ENCODE data around the gene NUDT3. TPM values are rescaled to one million over a fixed set of nuclear protein-coding genes. Genes with fewer than 3 reads are reported as not detected.
A peak's percentile ranks its signal among the peaks of the same experiment; 100 is the strongest.

Gene NUDT3
- total RNA-seq, 2 donors from 2014 or later: 22.8 to 24.7 TPM

DNA sequence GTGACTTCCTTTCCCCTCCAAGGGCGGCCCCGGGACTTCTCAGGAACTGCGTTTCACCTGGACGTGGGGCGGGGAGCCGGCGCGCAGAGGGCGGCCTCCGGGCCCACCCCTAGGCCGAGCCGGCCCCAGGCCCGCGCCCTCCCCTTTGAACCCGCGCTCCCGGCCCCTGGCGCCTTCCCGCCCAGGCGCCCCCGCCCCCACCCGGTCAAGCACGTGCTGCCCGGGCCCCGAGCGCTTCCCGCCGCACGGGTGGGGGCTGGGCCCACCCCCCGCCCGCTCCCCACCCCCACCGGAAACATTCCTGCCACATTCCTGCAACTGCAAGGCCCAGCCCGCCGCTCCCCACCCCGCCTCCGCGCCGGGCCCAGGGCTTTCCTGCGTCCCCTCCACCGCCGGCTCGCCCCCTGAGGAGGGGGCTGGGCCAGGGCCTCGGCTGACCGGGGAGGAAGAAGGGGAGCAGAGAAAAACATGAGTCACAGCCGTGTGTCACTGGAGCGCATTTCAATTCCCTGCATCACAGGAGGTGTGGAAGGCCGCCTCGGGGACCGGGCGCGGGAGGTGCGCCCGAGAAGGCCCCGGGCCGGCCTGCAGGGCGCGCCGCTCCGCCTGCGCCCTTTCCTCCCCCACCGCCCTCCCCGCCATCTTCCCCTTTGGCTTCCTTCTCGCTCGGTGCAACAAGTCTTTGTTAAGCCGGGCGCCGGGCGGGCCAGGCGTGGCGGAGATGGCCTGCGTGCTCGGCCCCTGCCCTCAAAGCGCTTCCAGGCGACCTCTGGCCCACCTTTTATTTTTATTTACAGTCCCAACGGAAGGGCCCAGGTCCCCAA is 156.9 kb downstream of the NUDT3 start:
- TF ChIP-seq CTCF (conservative IDR thresholded peaks at IDR 0.05): no peak
- H3K9me3 ChIP-seq (ENCODE audit: control insufficient read depth, low read length): no peaks in the 10 kb centered on the region
- peak overlapping the region; percentile 80 for H3K4me3 ChIP-seq (ENCODE audit: low read length)
- Mint-ChIP-seq H3K27me3 (ENCODE audit: insufficient read depth) (no peaks in the 10 kb centered on the region), H3K4me3 (peak overlapping the region; percentile 89), H3K27ac (peak overlapping the region; percentile 98), H3K4me1 (peaks cover 33% of the 10 kb centered on the region), H3K36me3 (ENCODE audit: low read depth) (peaks cover 19% of the 10 kb centered on the region), H3K9me3 (no peaks in the 10 kb centered on the region)
- DNase-seq: peak; percentile 98
- H3K9ac ChIP-seq (ENCODE audit: extremely low read depth, low read length, poor library complexity, severe bottlenecking): peak overlapping the region; percentile 81
- peaks cover 13% of the 10 kb centered on the region for H3K4me1 ChIP-seq (ENCODE audit: control insufficient read depth, insufficient read depth, low read length)
- H3K36me3 ChIP-seq (ENCODE audit: control insufficient read depth, insufficient read depth, low read length): peaks cover 19% of the 10 kb centered on the region
- H3K27ac ChIP-seq (ENCODE audit: low read depth, low read length): peak overlapping the region; percentile 97
- WGBS, 2 experiments (ENCODE audit: insufficient coverage in 1 of 2, insufficient read length in 1 of 2): 0 to 7% methylated on average over 24 to 73 of the region's 75 CpGs
- H3K27me3 ChIP-seq (ENCODE audit: control insufficient read depth, insufficient read depth, low read length, poor library complexity, severe bottlenecking): no peaks in the 10 kb centered on the region

- no peak for TF ChIP-seq CTCF (conservative IDR thresholded peaks at IDR 0.05)
- no peaks in the 10 kb centered on the region for H3K27me3 ChIP-seq (ENCODE audit: control insufficient read depth, insufficient read depth, low read length, poor library complexity, severe bottlenecking)
- Mint-ChIP-seq H3K27me3 (ENCODE audit: insufficient read depth) (no peaks in the 10 kb centered on the region), H3K9me3 (no peaks in the 10 kb centered on the region), H3K4me3 (peak overlapping the region; percentile 50), H3K36me3 (ENCODE audit: low read depth) (peaks cover 13% of the 10 kb centered on the region), H3K4me1 (peaks cover 28% of the 10 kb centered on the region), H3K27ac (peak overlapping the region; percentile 89)
- no peaks in the 10 kb centered on the region for H3K9me3 ChIP-seq (ENCODE audit: control insufficient read depth, low read length)
- peak overlapping the region; percentile 97 for H3K9ac ChIP-seq (ENCODE audit: extremely low read depth, low read length, poor library complexity, severe bottlenecking)
- DNase-seq: no peak
- WGBS, 2 experiments (ENCODE audit: insufficient coverage in 1 of 2, insufficient read length in 1 of 2): 6 to 17% methylated on average over 11 to 52 of the region's 53 CpGs
- H3K4me1 ChIP-seq (ENCODE audit: control insufficient read depth, insufficient read depth, low read length): peaks cover 9% of the 10 kb centered on the region
- H3K4me3 ChIP-seq (ENCODE audit: low read length): peak overlapping the region; percentile 76
- peaks cover 11% of the 10 kb centered on the region for H3K36me3 ChIP-seq (ENCODE audit: control insufficient read depth, insufficient read depth, low read length)
- H3K27ac ChIP-seq (ENCODE audit: low read depth, low read length): peak overlapping the region; percentile 97
These were observed 157.7 kb downstream of the NUDT3 start for GRCh38 chr6:34234667-34235306.

GRCh38 chr6:34233867-34234266 is 158.6 kb downstream of the NUDT3 start:
- 88 to 95% methylated on average over 4 to 7 of the region's 7 CpGs for WGBS, 2 experiments (ENCODE audit: insufficient coverage in 1 of 2, insufficient read length in 1 of 2)
- H3K27me3 ChIP-seq (ENCODE audit: control insufficient read depth, insufficient read depth, low read length, poor library complexity, severe bottlenecking): no peaks in the 10 kb centered on the region
- Mint-ChIP-seq H3K4me3 (peak overlapping the region; percentile 50), H3K27me3 (ENCODE audit: insufficient read depth) (no peaks in the 10 kb centered on the region), H3K27ac (peak overlapping the region; percentile 89), H3K9me3 (no peaks in the 10 kb centered on the region), H3K4me1 (peaks cover 27% of the 10 kb centered on the region), H3K36me3 (ENCODE audit: low read depth) (peaks cover 7% of the 10 kb centered on the region)
- H3K4me1 ChIP-seq (ENCODE audit: control insufficient read depth, insufficient read depth, low read length): peaks cover 4% of the 10 kb centered on the region
- peaks cover 3% of the 10 kb centered on the region for H3K36me3 ChIP-seq (ENCODE audit: control insufficient read depth, insufficient read depth, low read length)
- H3K4me3 ChIP-seq (ENCODE audit: low read length): peak overlapping the region; percentile 76
- no peak overlapping the region for H3K27ac ChIP-seq (ENCODE audit: low read depth, low read length)
- H3K9ac ChIP-seq (ENCODE audit: extremely low read depth, low read length, poor library complexity, severe bottlenecking): peak overlapping the region; percentile 97
- no peaks in the 10 kb centered on the region for H3K9me3 ChIP-seq (ENCODE audit: control insufficient read depth, low read length)
- no peak for TF ChIP-seq CTCF (conservative IDR thresholded peaks at IDR 0.05)
- peak; percentile 64 for DNase-seq
